GM10847 (cell line): ENCODE results near the gene GFOD1.

ENCODE experiments used
- POLR2A ChIP-seq: IDR thresholded peaks from 2 replicates; pipeline ENCODE4 v1.6.1; 2011; ENCODE audit not compliant: insufficient read length; ENCODE audit errors: extremely low read depth

The GFOD1 gene

DNA sequence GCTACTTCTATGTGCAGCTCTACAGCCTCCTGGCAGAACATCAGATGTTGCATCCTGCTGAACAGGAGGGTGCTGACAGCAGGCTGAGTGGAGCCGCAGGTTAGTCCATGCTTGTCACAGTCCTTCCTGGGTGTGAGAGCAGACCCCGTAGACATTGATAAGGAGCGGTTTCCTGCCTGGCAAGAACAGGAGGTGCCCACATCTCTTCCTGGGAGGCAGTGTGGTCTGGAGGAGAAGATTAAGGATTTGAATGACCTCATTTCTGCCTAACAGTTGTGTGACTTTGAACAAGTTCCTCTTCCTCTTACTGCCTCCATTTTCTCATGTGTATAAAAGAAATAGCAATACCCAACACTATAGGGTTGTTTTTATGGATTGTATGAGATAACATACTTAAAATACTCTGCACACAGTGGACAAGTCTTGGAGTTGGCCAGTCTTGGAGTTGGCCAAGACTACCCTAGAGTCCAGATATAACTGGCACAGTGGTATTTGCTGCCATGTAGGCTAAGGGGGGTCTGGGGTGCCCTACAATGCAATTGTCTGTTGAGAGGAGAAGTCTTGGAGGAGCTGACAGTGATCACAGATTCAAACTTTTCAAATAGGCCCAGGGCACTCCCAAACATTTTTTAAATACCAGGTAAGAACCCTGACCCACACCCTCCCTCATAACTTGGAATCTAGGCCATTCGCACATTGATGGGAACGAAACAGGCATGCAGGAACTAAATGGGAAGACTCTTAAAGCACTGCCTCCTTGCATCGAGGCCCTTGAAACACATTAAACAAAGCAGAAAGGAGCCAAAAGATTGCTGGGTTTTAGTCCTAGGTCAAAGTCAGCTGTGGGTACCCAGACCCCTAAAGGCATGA, 126.5 kb downstream of the GFOD1 start:
- TF ChIP-seq POLR2A, result no peak

DNA sequence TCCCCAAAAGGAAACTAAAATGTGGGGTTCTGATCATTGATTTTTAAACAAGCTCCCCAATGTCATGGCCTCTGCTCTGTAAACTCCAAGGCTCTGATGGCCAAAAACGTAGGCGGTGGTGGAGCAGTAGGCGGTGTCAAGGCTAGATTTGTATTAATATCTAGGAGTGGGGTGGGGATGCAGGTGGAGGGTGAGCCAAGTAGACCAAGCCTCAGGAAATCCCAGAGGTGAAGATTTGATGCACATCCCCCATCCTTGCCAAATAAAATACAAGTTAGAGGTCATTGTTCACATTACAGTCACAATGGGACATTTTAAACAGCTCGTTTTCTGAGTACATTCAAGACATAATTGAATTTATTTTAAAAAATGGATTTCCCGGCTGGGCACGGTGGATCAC, 128.1 kb downstream of the GFOD1 start:
- TF ChIP-seq POLR2A, result no peak

DNA sequence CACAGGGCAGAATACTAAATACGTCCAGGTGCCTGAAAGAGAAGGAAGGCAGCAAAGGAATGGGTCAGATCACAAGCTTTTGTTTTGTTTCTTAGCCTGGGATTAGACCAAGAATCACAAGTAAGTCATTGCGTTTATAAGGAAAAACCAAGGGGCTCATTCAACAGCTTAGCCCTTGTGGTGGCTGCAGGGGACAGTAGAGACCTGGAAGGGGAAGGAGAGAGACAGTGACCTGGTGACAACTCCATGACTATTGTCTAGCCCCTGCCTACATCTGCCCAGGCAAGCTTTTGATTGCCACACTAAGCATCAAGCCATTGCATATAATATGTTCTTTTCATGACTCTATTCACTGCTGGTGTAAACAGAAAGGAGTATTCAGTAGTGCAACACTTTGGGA, 128.9 kb downstream of the GFOD1 start:
- no peak for TF ChIP-seq POLR2A

DNA sequence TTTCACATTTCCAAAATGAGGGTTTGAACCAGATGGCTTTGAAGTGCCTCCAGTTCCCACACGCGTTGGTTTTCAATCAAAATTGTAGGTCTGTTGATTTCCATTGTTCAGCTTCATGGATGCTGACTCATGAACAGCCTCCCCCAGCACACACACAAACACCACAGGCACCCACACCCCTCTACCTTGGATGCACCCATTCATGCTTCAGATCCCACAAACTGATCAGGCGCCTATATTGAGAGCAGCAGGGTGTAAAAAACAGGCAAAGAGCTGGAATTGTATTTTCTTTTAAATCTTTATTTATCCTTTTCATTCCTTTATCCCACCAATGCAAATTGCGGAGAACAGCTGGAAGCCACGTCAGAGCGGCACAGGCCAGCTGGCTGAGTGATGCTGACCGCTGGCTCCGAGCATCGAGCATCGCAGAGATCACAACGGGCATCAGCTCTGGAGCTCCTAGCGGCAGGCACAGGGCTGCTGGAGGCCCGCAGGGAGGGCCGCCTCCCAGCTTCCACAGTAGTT, 129.8 kb downstream of the GFOD1 start:
- TF ChIP-seq POLR2A, result no peak

DNA sequence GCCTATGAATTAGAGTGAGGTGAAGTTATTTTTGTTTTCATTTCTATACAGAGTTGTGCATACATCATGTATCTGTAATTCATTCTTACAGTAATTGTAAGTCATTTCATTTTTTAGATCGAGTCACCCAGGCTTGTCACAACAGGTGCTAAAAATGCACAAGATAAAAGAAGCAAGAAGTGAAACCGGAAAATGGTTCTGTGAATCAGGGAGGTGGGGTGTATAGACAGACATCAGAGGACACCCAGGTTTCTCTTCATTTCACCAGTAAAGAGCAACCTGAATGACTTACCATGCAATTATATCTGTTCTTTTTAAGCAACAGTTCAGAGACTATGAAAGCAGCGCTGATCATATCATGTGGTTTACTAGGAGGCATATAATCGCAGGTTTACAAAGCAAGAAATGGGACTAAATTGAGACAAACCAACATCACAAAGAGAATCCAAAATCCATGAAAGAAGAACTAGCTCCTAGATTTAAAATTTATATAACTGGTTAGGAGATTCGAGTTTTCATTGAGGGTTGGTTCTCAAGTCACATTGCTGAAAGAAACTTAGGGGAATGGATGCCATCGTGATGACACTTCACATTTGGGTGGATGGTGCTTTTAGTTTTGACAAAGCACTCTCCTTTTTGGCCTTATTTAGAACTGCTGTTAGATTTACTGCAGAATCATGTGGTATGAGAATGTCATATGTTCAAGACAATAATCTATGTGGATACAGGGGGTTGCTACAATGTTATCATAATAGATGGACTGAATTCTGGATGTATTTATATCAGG, 131.2 kb downstream of the GFOD1 start:
- TF ChIP-seq POLR2A, result no peak

DNA sequence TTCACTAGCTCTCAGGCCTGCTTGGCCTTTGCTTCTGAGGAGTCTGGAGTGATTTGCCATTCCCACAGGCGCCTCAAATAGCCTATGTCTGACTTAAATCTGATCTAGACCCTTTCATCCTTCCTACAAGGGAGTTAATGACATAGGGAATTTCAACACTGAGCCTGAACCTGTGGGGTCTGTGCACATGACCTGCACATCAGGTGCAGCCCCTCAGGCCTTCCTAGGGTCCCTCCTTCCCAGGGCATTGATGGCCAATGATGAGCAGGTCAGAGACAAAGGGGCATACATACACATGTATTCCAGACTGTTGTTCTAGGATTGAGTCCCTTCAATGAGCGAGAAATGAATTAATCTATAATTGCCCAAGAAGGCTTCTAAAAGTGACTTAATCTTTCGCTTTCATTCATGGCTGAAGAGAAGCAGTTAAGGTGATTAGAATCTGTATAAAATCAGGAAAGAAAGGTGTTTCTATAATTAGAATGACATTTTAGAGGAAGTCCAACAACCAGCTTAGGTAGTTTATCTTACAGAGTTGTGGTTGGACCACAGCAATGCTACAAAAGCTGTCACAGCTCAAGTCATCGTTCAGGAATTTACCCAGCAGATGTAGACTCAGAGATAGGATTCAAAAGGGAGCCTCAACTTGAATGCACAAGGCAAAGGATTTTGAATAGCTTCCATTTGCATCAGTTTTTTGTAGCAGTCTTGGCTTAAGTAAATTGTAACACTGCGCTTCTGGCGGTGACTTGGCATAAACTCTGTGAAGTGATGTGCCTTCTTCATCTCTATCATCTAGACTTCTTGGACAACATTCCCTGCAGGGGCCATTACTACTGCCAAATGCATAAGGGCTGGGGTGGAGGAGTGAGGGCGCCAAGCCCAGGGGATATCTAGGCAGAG, 132.1 kb downstream of the GFOD1 start:
- TF ChIP-seq POLR2A, result no peak

GRCh38 chr6:13354331-13355042, 132.9 kb downstream of the GFOD1 start:
- TF ChIP-seq POLR2A, result no peak

DNA sequence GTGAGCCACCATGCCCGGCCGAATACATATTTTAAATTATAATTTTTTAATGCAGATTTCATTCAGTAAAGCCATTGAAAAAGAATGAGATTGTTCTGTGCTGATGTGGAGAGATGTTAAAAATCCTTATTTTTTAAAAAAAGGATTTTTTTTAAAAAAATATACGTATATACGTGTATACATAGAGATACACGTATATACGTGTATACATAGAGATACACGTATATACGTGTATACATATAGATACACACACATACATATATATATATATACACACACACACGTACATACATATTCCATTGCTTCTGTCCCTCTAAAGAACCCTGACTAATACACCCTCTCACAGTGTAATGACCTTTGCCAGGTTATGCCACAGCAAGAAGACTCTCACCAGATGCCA, 135.2 kb downstream of the GFOD1 start:
- no peak for TF ChIP-seq POLR2A

DNA sequence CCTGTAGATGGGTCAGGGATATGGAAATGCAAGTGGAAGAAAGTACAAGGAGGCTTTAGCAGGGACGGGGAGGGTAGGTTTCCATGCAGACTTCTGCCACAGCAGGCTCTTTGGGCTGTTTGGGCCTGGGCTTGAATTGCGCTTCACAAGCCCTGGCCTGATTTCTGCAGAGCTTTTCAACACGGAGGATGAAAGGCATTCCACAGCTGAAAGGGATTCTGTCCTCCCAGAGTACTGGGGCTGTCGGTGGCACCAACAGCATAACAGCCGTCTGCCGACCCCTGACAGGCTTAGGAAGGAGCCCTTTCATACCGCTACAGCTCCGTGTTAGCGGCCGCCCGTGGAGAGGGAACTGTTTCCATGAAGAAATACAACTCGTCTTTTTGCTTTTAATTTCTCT, 136.1 kb downstream of the GFOD1 start:
- no peak for TF ChIP-seq POLR2A

GRCh38 chr6:13349811-13350506, 137.4 kb downstream of the GFOD1 start:
- TF ChIP-seq POLR2A, result no peak

GRCh38 chr6:13348334-13349113, 138.9 kb downstream of the GFOD1 start:
- no peak for TF ChIP-seq POLR2A

DNA sequence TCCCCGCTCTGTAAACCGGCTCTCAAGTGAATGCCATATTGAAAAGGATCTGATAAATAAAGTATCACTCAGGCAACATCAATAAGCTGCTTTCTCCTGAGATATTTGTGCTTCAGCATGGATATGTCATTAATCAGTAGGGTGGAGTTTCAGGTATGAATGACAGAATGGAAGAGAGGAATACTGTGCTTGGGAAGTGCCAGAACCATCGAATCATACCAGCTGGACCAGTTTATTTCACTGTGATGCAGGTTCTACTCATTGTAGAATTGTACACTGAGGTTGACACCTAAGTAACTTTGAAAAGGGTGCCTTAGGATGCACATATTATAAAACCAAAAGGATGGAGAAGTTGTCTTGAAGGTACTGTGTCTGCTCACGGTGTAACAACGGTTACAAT, 141.2 kb downstream of the GFOD1 start:
- TF ChIP-seq POLR2A, result no peak

- no peak for TF ChIP-seq POLR2A
These were observed 144.9 kb downstream of the GFOD1 start for GRCh38 chr6:13342414-13343019.
